Stimulated activated CD8-positive, alpha-beta memory T cell treated with anti-CD3 and anti-CD28 coated beads, Interleukin-15, amount 100 ng/mL, for 24 hours (primary cell): ENCODE results near the gene SIVA1.
"Not testable (repeated sequence)": the region's sequence is repeated elsewhere in the genome, so short reads cannot be mapped to it uniquely, and the experiment has no call there.

Experiments
- DNase-seq: peaks from one replicate; pipeline ENCODE4 v3.0.0-alpha.2; 2020; ENCODE audit warnings: low read depth

The SIVA1 gene

GRCh38 chr14:104734991-104735779, 17.8 kb upstream of the SIVA1 start:
- DNase-seq = no peak

- no peak for DNase-seq
Measured at GRCh38 chr14:104735830-104736642, 16.9 kb upstream of the SIVA1 start.

GRCh38 chr14:104738375-104739019, 14.4 kb upstream of the SIVA1 start:
- DNase-seq = no peak

DNA sequence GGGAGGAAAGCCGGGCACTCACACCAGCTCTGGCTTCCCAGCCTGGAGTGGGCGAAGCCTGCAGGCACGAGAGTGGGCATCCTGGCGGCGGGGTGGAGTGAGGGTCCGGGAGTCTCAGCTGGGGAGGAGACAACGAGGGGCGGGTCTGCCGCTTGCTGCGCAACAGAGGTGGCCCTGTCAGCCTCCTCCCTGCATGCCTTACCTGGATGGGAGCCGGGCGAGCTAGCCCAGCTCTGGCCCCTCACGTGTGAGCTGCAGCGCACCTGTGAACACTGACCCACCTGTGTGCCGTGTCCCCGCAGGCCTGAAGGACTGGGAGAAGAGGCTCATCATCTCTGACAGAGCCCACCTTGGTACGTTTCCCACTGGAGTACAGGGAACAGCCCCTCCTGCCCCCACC, 13.9 kb upstream of the SIVA1 start:
- DNase-seq = no peak

DNA sequence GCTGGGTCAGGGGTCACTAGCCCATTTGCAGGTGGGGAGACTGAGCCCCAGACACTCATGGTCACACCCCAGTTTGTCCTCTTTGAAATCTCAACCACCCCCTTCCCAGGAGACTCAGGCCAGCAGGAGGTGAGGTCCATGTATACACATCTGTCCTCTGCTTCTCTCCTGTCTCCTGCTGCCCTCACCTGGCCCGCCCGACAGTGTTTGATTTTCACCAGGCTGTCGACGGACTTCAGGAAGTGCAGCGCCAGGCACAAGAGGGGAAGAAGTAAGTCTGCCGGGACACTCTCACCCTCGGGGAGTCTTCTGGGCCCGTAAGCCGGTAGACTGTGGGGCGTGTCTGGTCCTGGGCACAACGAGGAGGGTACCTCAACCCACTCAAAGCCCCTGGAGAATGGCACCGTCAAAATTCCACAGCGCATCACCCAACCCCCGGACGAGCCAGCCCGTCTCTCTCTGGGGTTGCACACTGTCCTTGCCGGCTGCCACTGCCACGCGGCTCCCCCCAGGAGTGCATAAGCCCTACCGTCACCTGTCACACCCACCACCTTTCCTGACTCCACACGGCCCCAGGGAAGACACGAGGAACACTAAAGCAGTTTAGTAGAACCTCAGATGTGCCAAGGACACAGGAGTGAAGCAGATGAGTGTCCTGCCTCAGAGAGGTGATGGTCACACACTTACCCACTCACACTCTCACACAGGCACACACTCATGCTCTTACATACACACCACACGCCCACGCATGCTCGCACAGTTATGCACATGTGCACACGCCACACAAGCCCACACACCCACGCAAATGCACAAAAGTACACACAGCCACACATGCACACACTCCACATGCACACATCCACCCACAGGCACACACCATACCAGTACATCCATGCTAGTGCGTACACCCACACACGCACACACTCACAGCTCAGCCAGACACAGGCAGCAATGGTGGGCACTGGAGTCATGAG, 13.1 kb upstream of the SIVA1 start:
- no peak for DNase-seq

DNA sequence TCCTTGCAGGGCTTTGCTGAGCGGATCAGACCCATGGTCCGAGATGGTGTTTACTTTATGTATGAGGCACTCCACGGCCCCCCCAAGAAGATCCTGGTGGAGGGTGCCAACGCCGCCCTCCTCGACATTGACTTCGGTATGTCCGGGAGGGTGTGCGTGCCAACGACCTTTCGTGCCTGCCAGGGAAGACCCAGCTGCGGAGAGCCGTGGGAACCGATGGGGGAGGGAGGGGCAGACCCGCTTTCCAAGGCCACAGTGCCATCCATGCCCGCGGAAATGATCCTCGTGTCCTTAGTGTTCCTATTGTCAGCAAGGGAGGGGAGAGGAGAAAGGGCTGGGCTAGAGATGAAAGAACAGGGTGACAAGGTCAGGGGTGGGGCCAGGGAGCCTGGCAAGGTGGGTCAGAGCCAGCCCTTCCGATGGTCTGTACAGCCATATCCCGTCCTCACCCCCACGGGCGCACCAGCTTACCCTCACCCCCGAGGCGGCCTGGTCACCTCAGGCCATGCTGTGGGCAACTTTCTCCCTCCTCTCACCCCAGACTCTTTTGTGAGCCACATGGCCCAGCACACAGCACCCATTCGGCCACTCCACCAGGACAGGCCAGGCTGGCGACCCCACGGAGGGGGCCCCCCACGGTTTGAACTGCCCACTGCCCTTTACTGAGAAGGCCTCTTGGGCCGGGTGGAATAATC, 11.7 kb upstream of the SIVA1 start:
- DNase-seq = no peak

- no peak for DNase-seq
Measured at GRCh38 chr14:104741803-104742251, 11.1 kb upstream of the SIVA1 start.

DNA sequence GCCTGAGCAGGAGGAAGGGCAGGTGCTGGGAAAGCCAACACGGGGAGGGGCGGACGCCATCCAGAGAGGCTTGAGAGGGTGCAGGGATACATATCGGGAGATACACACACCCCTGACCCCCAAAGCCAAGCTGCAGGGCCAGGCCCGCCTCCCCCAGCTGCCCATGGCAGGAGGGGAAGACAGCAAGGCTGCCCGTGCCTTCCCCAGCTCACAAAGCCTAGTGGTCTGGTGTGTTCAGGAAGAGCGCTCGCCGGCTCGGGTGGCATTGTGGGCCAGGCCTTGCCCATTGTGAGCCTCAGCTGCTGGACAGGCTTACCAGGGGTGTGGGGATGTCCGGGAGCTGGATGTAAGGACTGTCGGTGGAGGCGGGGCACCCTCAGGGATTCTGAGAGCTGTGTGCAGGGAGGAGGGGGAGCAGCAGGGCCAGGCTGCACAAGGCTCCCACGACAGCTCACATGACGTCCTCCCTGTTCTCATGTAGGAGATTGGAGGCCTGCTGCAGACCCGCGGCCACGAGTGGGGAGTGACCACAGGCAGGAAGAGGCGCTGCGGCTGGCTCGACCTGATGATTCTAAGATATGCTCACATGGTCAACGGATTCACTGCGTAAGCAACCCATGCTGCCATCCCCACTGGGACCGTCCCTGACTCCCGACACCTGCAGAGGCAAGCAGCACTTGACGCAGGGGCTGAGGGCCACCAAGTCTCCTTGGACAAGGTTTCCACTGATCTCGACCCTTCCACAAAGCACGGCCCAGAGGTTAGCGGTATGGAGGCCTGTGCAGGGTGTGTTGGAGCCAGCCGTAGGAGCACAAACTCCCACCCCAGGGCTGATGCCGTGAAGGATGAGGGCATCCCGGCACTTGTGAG, 10.1 kb upstream of the SIVA1 start:
- DNase-seq = no peak

- DNase-seq = no peak
Measured at GRCh38 chr14:104743461-104744380, 9.2 kb upstream of the SIVA1 start.

DNA sequence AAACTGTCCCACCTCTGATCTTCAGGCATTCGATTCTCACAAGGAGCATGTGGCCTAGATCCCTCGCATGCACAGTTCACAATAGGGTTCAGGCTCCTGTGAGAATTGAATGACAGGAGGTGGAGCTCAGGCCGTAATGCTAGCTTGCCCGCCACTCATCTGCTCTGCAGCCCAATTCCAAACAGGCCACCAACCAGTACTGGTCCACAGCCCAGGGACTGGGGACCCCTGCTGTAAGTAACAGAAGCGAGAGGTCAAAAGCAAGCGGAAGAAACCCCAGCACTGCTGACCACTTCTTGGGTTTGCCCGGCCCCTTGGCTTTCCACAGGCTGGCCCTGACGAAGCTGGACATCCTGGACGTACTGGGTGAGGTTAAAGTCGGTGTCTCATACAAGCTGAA, 8.5 kb upstream of the SIVA1 start:
- no peak for DNase-seq

GRCh38 chr14:104745431-104745830, 7.5 kb upstream of the SIVA1 start:
- no peak for DNase-seq

- no peak for DNase-seq
Measured at GRCh38 chr14:104746071-104746545, 6.8 kb upstream of the SIVA1 start.

GRCh38 chr14:104746934-104747481, 5.9 kb upstream of the SIVA1 start:
- DNase-seq = no peak

DNA sequence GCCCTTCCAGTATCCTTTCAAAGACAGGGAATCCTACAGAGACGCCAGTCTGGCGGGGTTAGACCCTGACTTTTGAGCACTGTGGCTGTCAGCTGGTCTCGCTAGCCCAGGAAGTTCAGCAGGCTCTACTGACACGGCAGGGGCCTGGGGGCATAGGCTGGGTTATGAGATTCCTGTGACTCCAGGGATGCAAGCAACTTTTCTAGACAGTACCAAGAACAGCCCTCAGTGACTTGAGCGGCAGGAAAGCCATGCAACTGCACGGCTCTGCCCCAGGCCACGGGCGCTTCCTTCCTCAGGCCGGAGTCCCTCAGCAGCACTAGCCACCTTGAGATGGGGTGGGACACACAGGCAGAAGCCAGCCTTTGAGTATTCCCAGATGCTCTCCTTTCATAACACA, 5.1 kb upstream of the SIVA1 start:
- no peak for DNase-seq

DNA sequence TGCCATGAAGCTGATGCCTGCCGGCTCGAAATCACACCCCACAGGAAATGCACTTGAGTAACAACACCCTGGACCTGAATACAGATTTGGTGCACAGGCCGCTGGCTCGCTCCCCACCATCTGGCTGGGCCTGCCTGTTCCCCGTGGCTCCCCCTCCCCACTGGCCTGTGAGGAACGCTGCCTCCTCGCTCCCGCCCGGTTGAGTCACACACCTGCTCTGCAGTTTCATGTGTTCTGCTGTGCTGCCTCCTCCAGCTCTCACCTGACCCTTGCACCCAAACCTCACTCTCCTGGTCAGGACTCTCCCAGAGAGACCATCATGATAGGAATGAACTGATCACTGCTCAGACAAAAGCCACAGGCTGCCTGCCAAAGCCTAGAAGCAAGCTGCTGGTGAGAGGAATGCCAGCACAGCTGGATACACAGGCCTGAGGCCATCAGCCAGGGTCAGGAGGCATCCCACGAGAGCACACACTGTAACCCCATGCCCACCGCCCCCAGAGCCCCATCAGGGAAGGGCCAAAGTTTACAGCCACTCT, 3.8 kb upstream of the SIVA1 start:
- DNase-seq = no peak

GRCh38 chr14:104750056-104750752, 2.7 kb upstream of the SIVA1 start:
- DNase-seq = no peak

- DNase-seq = not testable (repeated sequence)
Measured at GRCh38 chr14:104750753-104751057, 2.2 kb upstream of the SIVA1 start.
